Stimulated activated CD4-positive, alpha-beta T cell treated with anti-CD3 and anti-CD28 coated beads, Interleukin-12 subunit alpha, Interleukin-12 subunit beta, amount 100 ng/mL, for 48 hours (primary cell): ENCODE data around the gene ICA1.
"Not testable (repeated sequence)": the region's sequence is repeated elsewhere in the genome, so short reads cannot be mapped to it uniquely, and the experiment has no call there.

Source experiments
- DNase-seq, 3 donors: peaks; one replicate each; pipeline ENCODE4 v3.0.0-alpha.2; 2020; ENCODE audit warnings: low read depth in 2 of 3, low spot score in 1 of 3

ICA1 gene

DNA sequence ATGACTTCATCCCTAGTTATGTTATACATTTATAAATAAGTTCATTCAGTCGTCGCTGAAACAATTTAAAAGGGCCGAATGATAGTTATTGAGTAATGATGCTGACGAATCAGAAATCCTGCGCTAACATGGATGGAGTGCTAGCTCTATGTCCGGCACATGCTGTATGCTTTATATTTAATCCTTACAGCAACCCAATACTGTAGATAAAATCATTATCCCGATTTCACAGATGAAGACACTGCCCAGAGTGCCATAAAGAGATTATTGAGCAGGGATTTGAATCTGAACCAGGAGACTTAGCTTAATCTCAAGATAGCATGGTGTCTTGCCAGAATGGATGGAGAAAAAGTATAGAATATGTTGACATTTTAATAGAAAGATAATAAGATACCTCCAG is 1.1 kb upstream of the ICA1 start:
- no peak for DNase-seq

DNA sequence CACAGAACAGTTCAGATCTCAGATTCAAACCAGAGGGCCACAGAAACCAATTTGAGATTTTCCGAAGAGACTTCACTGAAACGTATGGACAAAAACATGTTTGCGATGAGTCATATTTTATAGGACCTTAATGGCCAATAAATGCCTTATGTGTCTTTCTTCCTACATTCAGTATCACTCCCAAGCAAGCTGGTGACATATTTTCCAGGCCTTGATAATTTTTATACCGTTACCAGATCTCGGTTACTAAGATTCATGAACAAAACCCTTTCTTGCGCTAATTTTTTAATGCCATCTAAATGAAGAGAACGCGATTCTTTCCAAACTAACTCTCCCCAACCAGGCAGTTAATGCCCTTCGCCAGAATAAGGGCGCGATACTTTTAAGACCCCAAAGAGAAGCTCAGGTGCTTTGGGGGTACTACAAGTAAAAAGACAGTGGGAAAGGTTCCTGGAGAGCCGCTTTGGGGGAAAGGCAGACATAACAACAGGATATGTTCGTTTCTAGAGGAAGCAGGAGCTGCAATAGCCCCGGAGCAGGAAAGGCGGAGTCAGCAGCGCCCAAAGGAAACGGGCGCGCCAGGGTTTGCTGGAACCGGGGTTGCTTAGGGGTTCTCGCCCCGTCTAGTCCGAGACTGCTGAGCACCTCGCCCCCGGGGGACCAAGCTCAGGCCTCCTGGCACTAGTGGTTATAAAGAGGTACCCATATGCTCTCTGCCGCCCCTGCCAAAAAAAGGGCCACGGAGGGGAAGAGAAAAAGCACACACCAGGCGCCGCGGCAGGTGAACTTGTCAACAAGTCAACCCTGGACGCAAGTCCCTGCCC is 884 bp downstream of the ICA1 start:
- peak in 2 of 3 donors; percentile 1 to 6 for DNase-seq

DNA sequence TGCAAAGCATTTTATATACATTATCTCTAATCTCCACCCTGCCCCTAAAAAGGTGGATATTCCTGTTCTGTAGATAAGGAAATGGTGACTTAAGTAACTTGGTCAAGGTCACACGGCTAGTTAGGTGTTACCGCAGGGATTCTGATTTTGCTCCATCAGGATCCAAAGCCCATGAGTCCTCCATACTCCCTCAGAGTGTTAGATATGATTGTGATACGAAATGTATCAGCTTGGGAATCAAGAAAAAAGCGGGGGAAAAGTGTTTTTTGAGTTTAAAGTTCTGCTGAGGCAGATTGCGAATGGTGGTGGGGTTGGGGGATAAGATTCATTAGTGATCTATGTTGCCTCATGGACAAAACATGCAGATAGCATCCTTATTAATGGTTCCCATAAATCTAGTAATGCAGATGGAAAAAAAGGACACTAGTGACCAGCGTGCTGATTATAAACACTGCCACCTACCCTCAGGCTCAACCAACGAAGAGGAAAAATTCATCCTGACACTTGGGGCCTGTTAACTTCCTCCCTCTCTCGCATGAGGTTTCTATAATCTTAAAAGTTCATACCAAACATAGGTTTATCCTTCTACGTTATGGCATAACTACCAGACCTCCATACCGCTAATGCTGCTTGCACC is 2.3 kb downstream of the ICA1 start:
- no peak for DNase-seq

DNA sequence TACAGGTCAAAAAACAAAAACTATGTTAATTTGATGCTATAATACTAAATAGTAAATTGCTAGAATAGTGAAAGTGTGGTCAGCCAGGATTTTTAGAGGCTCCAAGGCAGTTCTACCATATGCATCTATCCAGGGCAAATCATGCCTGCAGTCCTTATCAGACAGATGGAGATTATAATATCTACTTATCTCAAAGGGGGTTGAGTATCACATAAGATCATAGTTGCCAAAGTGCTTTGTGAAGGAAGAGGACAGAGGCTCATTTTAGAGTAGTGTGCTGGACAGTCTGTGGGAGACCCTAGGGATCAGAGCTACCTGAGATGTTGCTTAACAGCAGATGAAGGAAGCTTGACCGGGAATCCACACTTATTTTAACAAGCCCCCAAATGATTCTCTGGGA is 3.2 kb downstream of the ICA1 start:
- DNase-seq, result no peak

DNA sequence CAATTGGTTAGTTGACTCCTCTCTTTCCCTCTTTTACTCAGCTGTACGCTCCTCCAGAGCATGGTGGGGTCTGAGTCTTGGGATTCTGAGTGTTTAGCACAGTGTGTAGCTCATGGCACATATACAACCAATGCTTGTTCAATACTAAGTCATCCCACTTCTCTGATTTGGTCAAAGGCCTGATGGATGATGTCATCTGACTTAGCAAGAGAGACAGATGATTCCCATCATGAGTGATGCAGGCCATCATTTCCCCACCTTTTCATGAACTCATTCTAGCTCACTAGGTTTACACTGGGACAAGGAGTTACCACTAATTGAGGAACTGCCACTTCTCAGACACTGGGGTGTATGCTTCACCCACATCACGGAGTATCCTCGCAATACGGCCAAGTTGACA is 3.8 kb downstream of the ICA1 start:
- DNase-seq, result no peak

DNA sequence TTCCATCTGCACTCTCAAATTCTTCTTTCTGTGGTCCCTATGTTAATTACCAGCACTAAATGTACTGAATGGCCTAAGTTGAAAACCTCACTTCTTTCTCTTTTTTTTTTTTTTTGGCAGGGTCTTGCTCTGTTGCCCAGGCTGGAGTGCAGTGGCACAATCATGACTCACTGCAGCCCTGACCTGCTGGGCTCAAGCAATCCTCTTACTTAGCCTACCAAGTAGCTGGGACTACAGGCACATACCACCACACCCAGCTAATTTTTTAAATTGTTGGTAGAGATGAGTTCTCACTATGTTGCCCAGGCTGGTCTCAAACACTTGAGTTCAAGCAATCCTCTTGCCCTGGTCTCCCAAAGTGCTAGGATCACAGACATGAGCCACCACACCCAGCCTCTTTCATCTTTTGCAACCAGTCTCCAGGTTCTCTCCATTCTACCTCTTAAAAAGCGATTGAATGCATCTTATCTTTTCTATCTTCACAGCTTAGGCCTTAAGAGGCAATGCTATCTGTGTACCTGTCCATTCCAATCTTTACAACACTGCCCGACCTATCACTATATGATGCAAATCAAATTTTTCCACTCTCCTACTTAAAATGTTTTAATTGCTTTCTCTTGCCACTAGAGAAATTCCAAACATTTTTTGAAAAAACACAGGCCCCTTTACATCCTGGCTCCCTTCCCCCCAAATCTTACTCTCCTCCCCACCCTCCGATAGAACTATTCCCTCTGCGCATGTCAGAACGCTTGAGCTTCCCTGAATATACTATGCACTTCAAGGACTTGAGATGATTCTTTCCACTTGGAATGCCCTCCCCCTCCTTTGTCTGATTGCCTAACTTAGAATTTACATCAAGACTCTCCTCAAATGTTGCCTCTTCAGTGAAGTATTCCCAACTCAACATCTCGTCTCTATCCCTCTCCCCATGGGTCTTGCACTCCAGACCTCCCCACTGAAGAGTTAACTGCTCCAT is 6.0 kb downstream of the ICA1 start:
- no peak for DNase-seq

DNA sequence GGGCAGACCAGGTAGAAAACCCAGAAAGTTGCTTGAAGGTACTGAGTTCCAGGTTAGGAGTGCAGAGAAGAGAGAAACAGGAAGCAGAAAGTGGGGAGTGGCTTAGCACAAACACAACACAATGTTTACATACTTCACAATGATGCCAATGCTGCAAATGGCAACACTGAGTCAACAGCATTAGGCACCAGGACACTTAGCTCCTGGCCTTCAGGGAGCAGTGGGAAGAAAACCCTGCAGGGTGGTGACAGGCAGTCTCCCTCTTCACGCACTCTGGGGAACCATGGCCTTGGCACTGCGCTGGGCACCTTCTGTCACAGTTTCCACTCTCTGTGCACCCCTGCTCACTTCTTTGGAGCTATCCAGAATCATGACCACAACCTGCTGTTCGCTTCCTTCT is 7.3 kb downstream of the ICA1 start:
- no peak for DNase-seq

DNA sequence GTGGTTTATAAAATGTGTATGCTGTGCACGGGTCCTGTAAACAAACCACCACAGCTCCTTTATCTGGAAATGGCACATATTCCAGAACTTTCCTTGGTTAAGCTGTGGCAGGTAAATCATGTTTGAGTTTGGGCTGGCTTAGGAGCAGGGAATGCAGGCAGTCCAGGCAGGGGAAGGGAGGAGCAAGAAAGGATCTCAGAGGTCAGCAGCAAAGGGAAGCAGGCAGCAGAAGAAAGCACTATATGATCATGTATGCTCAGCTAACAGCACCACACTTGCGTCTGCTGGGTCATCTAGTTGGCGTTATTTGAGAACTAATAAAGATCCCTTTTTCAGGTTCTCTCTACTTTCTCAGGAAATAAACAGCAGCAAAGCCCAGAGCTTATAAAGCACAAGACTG is 7.8 kb downstream of the ICA1 start:
- DNase-seq, result no peak

DNA sequence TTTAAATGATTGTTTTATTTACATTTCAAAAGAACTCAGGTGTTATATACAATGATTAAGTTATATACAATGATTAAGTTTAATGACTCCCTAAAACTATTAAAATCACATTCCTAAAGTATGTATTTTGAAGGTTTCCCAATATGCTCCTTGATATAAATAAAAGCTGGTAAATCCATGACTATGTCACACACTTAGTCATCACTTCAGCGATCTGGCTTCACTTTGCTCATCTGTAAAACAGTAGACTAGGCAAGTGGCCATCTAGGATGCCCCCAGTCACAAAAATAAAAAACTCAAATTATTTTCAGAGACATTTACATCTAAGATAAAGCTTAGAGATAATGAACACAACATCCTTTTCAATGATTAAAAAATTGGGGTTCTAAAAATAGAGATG is 10.8 kb downstream of the ICA1 start:
- no peak for DNase-seq

DNA sequence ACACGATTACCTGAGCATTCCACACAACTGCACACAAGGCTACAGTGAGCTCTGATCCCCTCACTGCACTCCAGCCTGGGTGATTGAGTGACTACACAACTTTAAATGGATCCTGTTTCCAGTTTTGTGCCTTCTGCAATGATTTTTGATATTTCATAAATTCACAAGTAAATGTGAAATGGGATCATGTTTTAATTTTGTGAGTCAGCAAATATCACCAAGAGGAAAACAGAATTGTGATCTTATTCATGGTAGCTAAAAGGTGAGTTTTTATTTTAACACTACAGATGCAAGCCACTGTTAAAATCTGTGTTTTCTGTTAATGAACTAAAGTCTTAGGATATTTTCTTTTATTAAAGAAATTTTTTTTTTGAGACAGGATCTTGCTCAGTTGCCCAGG is 11.4 kb downstream of the ICA1 start:
- no peak for DNase-seq

DNA sequence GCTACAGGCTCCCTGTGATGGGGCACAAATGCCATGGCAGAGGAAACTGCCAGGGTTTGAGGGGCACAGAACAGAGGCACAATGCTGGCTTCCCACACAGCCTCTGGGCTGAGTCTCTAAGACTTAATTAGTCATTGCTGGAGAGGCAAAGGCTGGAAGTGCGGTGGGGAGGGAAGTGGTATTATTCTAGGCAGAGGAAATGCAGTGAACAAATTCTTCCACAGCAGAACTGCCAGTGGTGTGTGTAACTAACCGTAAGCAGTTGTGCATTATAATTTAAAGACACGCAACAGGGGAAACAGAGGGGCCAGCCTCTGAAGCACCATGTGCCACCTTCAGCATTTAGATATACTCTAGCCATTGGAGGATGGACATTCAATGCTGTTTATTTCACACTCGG is 12.8 kb downstream of the ICA1 start:
- DNase-seq, result peak in 1 of 3 donors; percentile 3

DNA sequence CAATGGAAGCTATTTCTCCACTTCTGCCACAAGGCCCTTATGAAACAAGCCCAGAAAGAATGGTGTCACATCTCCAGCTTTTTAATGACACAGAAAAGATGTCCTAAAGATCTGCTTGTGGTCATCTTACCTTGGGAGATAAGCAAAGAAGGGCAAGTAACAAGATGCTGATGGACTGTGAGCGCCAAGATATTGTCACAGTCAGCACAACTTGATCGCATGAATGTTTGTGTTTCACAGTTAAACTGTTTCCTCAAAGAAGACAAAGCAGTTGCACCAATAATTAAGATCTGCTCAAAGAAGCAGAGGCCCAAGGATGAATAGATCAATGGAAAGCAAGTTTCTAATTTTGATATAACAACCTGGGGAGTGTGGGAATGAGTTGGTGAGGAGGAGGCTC is 15.9 kb downstream of the ICA1 start:
- DNase-seq, result no peak

DNA sequence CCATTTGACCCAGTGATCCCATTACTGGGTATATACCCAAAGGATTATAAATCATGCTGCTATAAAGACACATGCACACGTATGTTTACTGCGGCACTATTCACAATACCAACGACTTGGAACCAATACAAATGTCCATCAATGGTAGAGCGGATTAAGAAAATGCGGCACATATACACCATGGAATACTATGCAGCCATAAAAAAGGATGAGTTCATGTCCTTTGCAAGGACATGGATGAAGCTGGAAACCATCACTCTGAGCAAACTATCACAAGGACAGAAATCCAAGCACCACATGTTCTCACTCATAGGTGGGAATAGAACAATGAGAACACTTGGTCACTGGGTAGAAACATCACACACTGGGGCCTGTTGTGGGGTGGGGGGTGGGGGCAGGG is 16.9 kb downstream of the ICA1 start:
- not testable (repeated sequence) for DNase-seq

DNA sequence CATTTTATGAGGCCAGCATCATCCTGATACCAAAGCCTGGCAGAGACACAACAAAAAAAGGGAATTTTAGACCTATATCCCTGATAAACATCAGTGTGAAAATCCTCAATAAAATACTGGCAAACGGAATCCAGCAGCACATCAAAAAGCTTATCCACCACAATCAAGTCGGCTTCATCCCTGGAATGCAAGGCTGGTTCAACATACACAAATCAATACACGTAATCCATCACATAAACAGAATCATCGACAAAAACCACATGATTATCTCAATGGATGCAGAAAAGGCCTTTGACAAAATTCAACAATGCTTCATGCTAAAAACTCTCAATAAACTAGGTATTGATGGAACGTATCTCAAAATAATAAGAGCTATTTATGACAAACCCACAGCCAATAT is 18.9 kb downstream of the ICA1 start:
- DNase-seq, result not testable (repeated sequence)

DNA sequence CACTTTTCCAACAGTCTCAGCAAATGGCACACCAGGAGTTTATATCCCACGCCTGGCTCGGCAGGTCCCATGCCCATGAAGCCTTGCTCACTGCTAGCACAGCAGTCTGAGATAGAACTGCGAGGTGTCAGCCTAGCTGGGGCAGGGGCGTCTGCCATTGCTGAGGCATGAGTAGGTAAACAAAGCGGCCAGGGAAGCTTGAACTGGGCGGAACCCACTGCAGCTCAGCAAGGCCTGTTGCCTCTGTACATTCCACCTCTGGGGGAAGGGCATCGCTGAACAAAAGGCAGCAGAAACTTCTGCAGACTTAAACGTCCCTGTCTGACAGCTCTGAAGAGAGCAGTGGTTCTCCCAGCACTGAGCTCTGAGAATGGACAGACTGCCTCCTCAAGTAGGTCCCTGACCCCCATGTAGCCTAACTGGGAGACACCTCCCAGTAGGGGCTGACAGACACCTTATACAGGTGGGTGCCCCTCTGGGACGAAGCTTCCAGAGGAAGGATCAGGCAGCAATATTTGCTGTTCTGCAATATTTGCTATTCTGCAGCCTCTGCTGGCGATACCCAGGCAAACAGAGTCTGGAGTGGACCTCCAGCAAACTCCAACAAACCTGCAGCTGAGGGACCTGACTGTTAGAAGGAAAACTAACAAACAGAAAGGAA is 22.1 kb downstream of the ICA1 start:
- not testable (repeated sequence) for DNase-seq

DNA sequence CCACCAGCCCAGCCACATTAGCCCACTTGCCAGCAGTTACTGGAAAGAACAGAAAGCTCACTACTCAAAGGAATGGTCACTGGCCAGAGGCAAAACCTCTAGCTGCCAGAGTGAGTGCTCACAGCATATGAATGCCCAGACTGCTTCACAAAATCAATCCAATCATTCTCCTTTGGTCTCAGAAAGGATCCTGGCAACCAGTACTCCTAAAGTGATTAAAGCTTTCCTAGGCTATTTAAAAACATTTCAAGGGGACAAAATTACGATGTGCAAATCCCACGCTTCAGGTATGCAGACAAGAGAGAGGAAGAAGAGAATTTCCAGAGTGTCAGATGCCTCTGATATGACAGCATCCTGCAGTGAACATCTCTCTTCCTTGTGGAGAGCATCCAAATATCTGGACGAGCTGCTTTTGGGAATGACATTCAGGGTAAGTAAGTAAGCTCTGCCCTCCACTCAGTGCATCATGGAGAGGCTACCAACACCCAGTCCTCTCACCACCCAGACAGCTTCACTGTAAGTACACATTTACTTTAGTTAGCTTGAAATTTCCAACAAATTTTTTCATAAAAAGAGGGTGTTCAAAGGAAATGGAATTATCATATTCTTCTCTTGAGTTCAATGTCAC is 25.1 kb downstream of the ICA1 start:
- DNase-seq, result no peak

DNA sequence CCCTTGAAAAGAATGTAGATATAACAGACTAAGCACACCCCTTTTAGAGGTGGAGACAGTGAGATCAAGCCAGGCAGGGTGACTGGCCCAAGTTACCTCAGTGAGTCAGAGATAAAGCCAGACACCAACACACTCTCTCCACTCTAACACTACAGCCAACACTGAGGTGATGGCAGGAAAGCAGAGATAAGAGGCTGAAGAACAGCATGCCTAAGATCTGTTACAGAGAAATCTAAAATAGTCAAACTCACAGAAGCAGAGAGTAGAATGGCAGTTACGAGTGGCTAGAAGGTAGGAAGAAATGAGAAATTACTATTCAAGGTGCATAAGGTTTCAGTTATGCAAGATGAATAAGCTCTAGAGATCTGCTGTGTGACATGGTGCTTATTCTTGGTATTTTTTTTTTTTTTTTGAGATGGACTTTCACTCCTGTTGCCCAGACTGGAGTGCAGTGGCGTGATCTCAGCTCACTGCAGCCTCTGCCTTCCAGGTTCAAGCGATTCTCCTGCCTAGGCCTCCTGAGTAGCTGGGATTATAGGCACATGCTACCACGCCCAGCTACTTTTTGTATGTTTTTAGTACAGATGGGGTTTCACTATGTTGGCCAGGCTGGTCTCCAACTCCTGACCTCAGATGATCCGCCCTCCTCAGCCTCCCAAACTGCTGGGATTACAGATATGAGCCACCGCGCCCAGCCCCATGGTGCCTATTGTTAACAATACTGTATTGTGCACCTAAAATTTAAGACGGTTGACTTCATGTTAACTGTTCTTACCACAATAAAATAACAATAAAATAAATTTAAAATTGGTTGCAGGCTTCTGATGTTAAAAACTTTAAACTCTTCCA is 28.7 kb downstream of the ICA1 start:
- DNase-seq, result no peak

DNA sequence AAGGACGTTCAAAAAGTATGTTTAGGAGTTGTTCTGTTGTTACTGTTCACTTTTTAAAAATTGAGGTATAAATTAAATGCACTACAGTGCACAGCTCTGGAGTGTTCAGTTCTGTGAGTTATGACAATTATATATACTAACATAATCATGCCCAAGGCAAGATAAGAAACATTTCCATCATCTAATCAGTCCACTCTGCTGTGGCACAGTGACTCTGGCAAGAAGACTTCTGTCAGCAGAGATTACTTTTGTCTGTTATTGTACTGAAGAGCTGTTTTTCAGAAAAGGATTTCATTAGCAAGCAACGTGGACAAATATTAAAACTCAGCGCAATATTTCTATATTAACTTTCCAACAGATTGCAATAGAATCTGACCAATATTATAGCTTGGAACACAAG is 32.0 kb downstream of the ICA1 start:
- DNase-seq, result no peak

DNA sequence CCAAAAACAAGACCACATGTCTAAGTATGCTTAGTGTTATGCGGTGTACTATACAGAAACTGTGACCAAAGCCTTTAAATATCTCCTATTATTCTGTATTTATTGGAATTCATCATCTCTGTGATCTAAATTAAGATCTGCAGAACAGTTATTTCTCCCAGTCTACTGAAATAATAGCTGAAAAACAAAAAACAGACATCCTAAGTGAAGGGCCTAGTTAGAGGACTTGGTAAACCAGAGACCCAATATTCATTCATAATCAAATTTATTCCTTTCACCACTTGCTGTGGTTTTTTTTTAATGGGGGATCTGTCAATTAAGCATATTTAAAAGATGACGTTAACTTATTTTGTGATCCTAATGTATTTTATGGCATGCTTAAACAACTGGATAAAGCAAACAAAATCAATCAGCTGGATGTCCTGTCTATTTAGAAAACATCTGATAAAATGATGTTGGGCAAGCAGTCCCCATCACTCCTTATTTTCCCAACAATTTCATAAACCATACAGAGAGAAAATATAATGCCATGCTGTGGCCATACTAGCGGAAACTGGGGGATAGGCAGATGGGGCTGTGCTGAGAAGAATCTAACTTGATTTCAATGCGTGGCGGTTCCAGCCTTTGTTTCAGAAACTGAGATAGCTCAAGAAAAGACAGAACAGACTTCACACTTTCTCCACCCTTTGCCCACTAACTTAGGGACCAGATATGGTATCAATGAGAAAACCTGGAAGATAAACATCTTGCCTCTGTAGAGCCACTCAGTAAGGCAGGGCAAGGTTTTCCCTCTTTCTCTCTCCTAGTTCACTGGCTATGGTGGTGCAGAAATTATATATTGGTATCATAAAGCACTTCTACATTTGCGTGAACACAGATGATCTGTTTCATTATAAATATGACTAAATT is 32.9 kb downstream of the ICA1 start:
- DNase-seq, result no peak
